K562 (cell line): ENCODE results near the gene BTG2. TPM values are rescaled to one million over a fixed set of nuclear protein-coding genes. Genes with fewer than 3 reads are reported as not detected.

Experiments used
- AFF1 ChIP-seq, 2 experiments: fragments of 450-650 bp; IDR thresholded peaks; 2 replicates each; pipeline ENCODE4 v1.6.1; 2018; ENCODE audit warnings: mild to moderate bottlenecking in 2 of 2, low read depth in 1 of 2; ENCODE audit not compliant: partially characterized antibody in 2 of 2
- ARID2 ChIP-seq: fragments of 450-650 bp; IDR thresholded peaks from 2 replicates; pipeline ENCODE4 v1.6.1; 2017; ENCODE audit warnings: antibody characterized with exemption, mild to moderate bottlenecking
- BRF1 ChIP-seq: IDR thresholded peaks from 3 replicates; pipeline ENCODE4 v1.6.1; 2011; ENCODE audit warnings: borderline replicate concordance, mild to moderate bottlenecking; ENCODE audit not compliant: insufficient read length; ENCODE audit errors: extremely low read depth
- CHD2 ChIP-seq: IDR thresholded peaks from 2 replicates; pipeline ENCODE4 v1.6.1; 2011; ENCODE audit warnings: low read depth, low read length
- HNRNPLL ChIP-seq: fragments of 200-400 bp; formaldehyde crosslinking; IDR thresholded peaks from 2 replicates; pipeline ENCODE4 v1.6.1; 2017; ENCODE audit warnings: low read length, low read depth, mild to moderate bottlenecking; ENCODE audit not compliant: poor library complexity, severe bottlenecking
- KLF10 ChIP-seq: fragments of 250-450 bp; sonication (Bioruptor Pico); IDR thresholded peaks from 2 replicates; pipeline ENCODE4 v1.6.1; 2021; ENCODE audit warnings: matching md5 sums
- LEF1 ChIP-seq: fragments of 450-650 bp; IDR thresholded peaks from 2 replicates; pipeline ENCODE4 v1.6.1; 2016; ENCODE audit warnings: mild to moderate bottlenecking
- MECOM ChIP-seq: fragments of 250-450 bp; sonication (Bioruptor Pico); IDR thresholded peaks from 2 replicates; pipeline ENCODE4 v1.8.0; 2022; ENCODE audit warnings: inconsistent platforms
- MXI1 ChIP-seq: IDR thresholded peaks from 2 replicates; pipeline ENCODE4 v1.6.1; 2011; ENCODE audit warnings: low read depth, mild to moderate bottlenecking, improper control_type of control experiment, low read length
- NCOA1 ChIP-seq: fragments of 450-650 bp; IDR thresholded peaks from 2 replicates; pipeline ENCODE4 v1.6.1; 2016; ENCODE audit warnings: low read depth
- NR1H2 ChIP-seq: sonication (generic); formaldehyde crosslinking; IDR thresholded peaks from 2 replicates; pipeline ENCODE4 v1.4.0; 2020; ENCODE audit warnings: mild to moderate bottlenecking, missing genetic modification reagents
- PHTF2 ChIP-seq: fragments of 250-450 bp; sonication (Bioruptor Pico); IDR thresholded peaks from 2 replicates; pipeline ENCODE4 v1.5.0; 2021; ENCODE audit warnings: mild to moderate bottlenecking
- RBM39 ChIP-seq: fragments of 200-400 bp; formaldehyde crosslinking; optimal IDR thresholded peaks from 2 replicates; pipeline ENCODE3; 2018; ENCODE audit warnings: low read depth, low read length
- RCOR1 ChIP-seq, 2 experiments: IDR thresholded peaks; 2 replicates each; pipeline ENCODE4 v1.6.1; 2012; ENCODE audit warnings: low read depth in 2 of 2, low read length in 2 of 2, borderline replicate concordance in 1 of 2, improper control_type of control experiment in 1 of 2
- RFX1 ChIP-seq: fragments of 450-650 bp; IDR thresholded peaks from 2 replicates; pipeline ENCODE4 v1.6.1; 2016; ENCODE audit warnings: mild to moderate bottlenecking, moderate library complexity
- SMAD2 ChIP-seq: fragments of 150-350 bp; IDR thresholded peaks from 2 replicates; pipeline ENCODE4 v1.6.1; 2014; ENCODE audit warnings: low read depth, mild to moderate bottlenecking, low read length
- ZBED1 ChIP-seq: IDR thresholded peaks from 2 replicates; pipeline ENCODE4 v1.6.1; 2014
- ZFP36 ChIP-seq: fragments of 150-350 bp; IDR thresholded peaks from 2 replicates; pipeline ENCODE4 v1.6.1; 2018; ENCODE audit warnings: low read length, low read depth; ENCODE audit not compliant: partially characterized antibody
- ZFPM2 ChIP-seq: fragments of 250-450 bp; sonication (Bioruptor Pico); IDR thresholded peaks from 2 replicates; pipeline ENCODE4 v1.5.1; 2022; ENCODE audit warnings: mild to moderate bottlenecking
- ZNF253 ChIP-seq: fragments of 250-450 bp; sonication (Bioruptor Pico); conservative IDR thresholded peaks from 2 replicates; pipeline ENCODE4 v1.6.1; 2021; ENCODE audit warnings: mild to moderate bottlenecking
- ZNF75A ChIP-seq: fragments of 450-650 bp; formaldehyde crosslinking; IDR thresholded peaks from 2 replicates; pipeline ENCODE4 v1.4.0; 2020; ENCODE audit warnings: mild to moderate bottlenecking
- polyA plus RNA-seq, 8 experiments: library from polyadenylated mRNA; depleted of rRNA in 4 of 8; stranded (reverse) in 5 of 8; unstranded in 3 of 8; fragments of >200 nt; fragmentation: Nextera tagmentation in 2 of 8; fragmentation: Illumina TruSeq in 1 of 8; extraction: Ambion mirVana in 2 of 8; extraction: Trizol in 1 of 8; gene quantifications; 2 replicates each; pipeline versions ENCODE4 v1.2.1 to v1.2.3, GENCODE V29; 2011 to 2014; ENCODE audit warnings: inconsistent platforms in 1 of 8, missing spikeins in 1 of 8
- total RNA-seq, 7 experiments: library from RNA; depleted of rRNA in 6 of 7; stranded (reverse); fragments of >200 nt in 6 of 7; fragmentation: Illumina TruSeq in 2 of 7; extraction: Trizol in 2 of 7; gene quantifications; 2 replicates each; pipeline versions ENCODE4 v1.2.1 to v1.2.3, GENCODE V29; 2011 to 2021; ENCODE audit warnings: low replicate concordance in 1 of 7
- TF ChIP-seq, protein P1 (sequence below): fragments of 450-650 bp; IDR thresholded peaks from 2 replicates; pipeline ENCODE4 v1.6.1; 2017; ENCODE audit warnings: antibody characterized with exemption, mild to moderate bottlenecking

BTG2 gene
- total and polyA plus RNA-seq, 9 of the 15 experiments (the other 6 are each of a cell fraction or from before 2014, with no cell fraction given), result 2.3 to 41.9 (median 8.7) TPM

DNA sequence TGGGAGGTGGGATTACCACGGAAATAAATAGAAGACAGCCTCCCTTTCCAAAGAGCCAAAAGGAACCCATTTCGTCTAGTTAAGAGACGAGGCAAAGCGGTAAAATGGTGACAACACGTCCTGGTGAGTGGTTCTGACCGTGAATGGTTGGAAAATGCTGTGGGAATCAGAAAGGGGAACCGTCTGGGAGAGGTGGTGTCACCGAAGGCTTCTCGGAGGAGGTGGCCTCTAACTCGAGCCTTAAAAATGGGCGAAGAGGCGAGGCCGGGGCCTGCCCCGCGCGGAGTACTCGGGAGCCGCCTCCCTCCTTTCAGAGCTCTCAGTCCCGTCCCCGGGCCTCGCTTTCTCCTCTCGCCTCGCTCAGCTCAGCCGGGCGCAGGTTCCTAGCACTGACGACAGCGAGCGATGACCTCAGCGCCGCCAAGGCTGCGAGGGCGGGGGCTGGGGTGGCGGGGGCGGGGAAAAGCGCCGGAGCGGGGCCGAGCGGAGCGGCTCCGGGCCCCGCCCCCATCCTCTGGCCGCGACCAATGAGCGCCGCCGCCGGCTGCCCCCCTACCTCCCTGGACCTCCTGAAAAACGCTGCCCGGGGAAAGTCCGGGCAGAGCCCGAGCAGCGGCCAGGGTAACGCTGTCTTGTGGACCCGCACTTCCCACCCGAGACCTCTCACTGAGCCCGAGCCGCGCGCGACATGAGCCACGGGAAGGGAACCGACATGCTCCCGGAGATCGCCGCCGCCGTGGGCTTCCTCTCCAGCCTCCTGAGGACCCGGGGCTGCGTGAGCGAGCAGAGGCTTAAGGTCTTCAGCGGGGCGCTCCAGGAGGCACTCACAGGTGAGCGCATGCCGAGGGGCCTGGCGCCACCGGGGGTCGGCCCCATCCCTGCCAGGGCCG lies at the start of gene BTG2 (continued):
- TF ChIP-seq LEF1 (peak; percentile 46; the same call in 1 of the 2 replicates), NR1H2 (CRISPR knock-in tag) (no peak), BRF1 (no peak), KLF10 (CRISPR knock-in tag) (no peak), ARID2 (no peak), ZFPM2 (CRISPR knock-in tag) (no peak), NCOA1 (peak; percentile 52), CHD2 (no peak), RCOR1 (IDR thresholded peaks at IDR 0.05; ENCODE audit: borderline replicate concordance in 1 of 2, low read depth in 2 of 2, low read length in 2 of 2) (peak; percentile 57 to 95; a peak in 2 of 4 replicates), RFX1 (no peak), MXI1 (no peak), HNRNPLL (no peak), ZFP36 (peak; percentile 100), AFF1 (IDR thresholded peaks at IDR 0.05; ENCODE audit: low read depth in 1 of 2, partially characterized antibody in 2 of 2) (peak; percentile 21 to 33), SMAD2 (no peak), MECOM (CRISPR knock-in tag) (no peak), ZNF253 (CRISPR knock-in tag) (no peak), RBM39 (no peak), ZNF75A (CRISPR knock-in tag) (no peak), PHTF2 (CRISPR knock-in tag) (0 out of 2 replicates have a peak, but pooled peaks have one; percentile 23), ZBED1 (no peak)
- TF ChIP-seq, protein P1, sequence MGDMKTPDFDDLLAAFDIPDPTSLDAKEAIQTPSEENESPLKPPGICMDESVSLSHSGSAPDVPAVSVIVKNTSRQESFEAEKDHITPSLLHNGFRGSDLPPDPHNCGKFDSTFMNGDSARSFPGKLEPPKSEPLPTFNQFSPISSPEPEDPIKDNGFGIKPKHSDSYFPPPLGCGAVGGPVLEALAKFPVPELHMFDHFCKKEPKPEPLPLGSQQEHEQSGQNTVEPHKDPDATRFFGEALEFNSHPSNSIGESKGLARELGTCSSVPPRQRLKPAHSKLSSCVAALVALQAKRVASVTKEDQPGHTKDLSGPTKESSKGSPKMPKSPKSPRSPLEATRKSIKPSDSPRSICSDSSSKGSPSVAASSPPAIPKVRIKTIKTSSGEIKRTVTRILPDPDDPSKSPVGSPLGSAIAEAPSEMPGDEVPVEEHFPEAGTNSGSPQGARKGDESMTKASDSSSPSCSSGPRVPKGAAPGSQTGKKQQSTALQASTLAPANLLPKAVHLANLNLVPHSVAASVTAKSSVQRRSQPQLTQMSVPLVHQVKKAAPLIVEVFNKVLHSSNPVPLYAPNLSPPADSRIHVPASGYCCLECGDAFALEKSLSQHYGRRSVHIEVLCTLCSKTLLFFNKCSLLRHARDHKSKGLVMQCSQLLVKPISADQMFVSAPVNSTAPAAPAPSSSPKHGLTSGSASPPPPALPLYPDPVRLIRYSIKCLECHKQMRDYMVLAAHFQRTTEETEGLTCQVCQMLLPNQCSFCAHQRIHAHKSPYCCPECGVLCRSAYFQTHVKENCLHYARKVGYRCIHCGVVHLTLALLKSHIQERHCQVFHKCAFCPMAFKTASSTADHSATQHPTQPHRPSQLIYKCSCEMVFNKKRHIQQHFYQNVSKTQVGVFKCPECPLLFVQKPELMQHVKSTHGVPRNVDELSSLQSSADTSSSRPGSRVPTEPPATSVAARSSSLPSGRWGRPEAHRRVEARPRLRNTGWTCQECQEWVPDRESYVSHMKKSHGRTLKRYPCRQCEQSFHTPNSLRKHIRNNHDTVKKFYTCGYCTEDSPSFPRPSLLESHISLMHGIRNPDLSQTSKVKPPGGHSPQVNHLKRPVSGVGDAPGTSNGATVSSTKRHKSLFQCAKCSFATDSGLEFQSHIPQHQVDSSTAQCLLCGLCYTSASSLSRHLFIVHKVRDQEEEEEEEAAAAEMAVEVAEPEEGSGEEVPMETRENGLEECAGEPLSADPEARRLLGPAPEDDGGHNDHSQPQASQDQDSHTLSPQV, result peak; percentile 78; the same call in 1 of the 2 replicates
